M059J (cell line): ENCODE measurements around the gene CHIC1. TPM values are rescaled to one million over a fixed set of nuclear protein-coding genes. Genes with fewer than 3 reads are reported as not detected.

Experiments used
- DNase-seq: peaks from one replicate; pipeline ENCODE4 v3.0.0-alpha.2; 2012; ENCODE audit warnings: low read depth
- total RNA-seq: library from RNA; depleted of rRNA; stranded (reverse); fragments of >200 nt; shearing (Covaris generic); gene quantifications from 2 replicates; pipeline ENCODE4 v1.2.3, GENCODE V29; 2014; rRNA removed

The CHIC1 gene
- total RNA-seq, 1 experiment from 2014 or later, result 13.9 TPM

- no peak for DNase-seq
Measured at GRCh38 chrX:73728602-73729001, 165.6 kb downstream of the CHIC1 start.

Other genes starting within 250 kb of the CHIC1 start
- gene CDX4, start 116.1 kb upstream of the CHIC1 start, total RNA-seq, result not detected in 2 replicates